Measurements from ENCODE around the gene LHX6. TPM values are rescaled to one million over a fixed set of nuclear protein-coding genes. Genes with fewer than 3 reads are reported as not detected.

Gene LHX6
- total and polyA plus RNA-seq, 9 of the 15 experiments (the other 6 are each of a cell fraction or from before 2014, with no cell fraction given), result 2.8 to 16.3 (median 7.9) TPM

GRCh38 chr9:122192261-122192875, 36.4 kb downstream of the LHX6 start:
- CTCF ChIA-PET (ENCODE audit: low intra/inter-chr PET ratio), result interaction anchor here (1.2 kb wide), 1 partner anchor 93 kb away, joined by 6 read pairs; no protein-coding TSS in a partner anchor
- FAIRE-seq (no peak), ATAC-seq (no peak; the same call in 2 of the 3 replicates), DNase-seq (ENCODE audit: extremely low read depth in 1 of 4, low spot score in 3 of 4) (no peak)
- H3K9me1 ChIP-seq (ENCODE audit: control insufficient read depth, insufficient read depth, low read length), result peaks cover 2% of the 10 kb centered on the region
- H3K36me3 ChIP-seq (ENCODE audit: control insufficient read depth, insufficient read depth, low read length), result no peaks in the 10 kb centered on the region
- no peaks in the 10 kb centered on the region for H3K79me2 ChIP-seq (ENCODE audit: control insufficient read depth, insufficient read depth, low read length)
- no peaks in the 10 kb centered on the region for H3K9me3 ChIP-seq (replicated peaks; ENCODE audit: control insufficient read depth, insufficient read depth, low read depth, low read length)
- H2AFZ ChIP-seq (ENCODE audit: low read depth, low read length), result no peak overlapping the region
- H3K9ac ChIP-seq (ENCODE audit: insufficient read depth in 1 of 2, low read depth in 2 of 2, low read length in 2 of 2), result peak overlapping the region in 1 of 2 experiments; percentile 33; a peak in 1 of 4 replicates
- H3K4me2 ChIP-seq (ENCODE audit: insufficient read depth, low read length), result no peak overlapping the region
- TF ChIP-seq AFF1 (IDR thresholded peaks at IDR 0.05; ENCODE audit: low read depth in 1 of 2, partially characterized antibody in 2 of 2) (no peak), RAD21 (CRISPR knock-in tag; conservative IDR thresholded peaks at IDR 0.05 in 1 of 2, IDR thresholded peaks at IDR 0.05 in 1 of 2) (peak in 1 of 2 experiments; percentile 11; a peak in 1 of 4 replicates), NFIX (CRISPR knock-in tag; IDR thresholded peaks at IDR 0.05; ENCODE audit: low read depth) (no peak), CTCF (IDR thresholded peaks at IDR 0.05 in 2 of 3, conservative IDR thresholded peaks at IDR 0.05 in 1 of 3; ENCODE audit: insufficient read depth in 2 of 3, low read depth in 1 of 3, low read length in 3 of 3) (peak in 1 of 3 experiments; percentile 15; a peak in 1 of 6 replicates), MBD2 (IDR thresholded peaks at IDR 0.05; ENCODE audit: borderline replicate concordance, low read depth) (no peak)
- TF ChIP-seq, protein P1, sequence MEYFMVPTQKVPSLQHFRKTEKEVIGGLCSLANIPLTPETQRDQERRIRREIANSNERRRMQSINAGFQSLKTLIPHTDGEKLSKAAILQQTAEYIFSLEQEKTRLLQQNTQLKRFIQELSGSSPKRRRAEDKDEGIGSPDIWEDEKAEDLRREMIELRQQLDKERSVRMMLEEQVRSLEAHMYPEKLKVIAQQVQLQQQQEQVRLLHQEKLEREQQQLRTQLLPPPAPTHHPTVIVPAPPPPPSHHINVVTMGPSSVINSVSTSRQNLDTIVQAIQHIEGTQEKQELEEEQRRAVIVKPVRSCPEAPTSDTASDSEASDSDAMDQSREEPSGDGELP (CRISPR knock-in tag; IDR thresholded peaks at IDR 0.05; ENCODE audit: borderline replicate concordance), result no peak
- H3K4me3 ChIP-seq, result no peak overlapping the region
- 58% methylated on average over 5 of the region's 5 CpGs for WGBS (ENCODE audit: insufficient coverage, low coverage, missing lambda C conversion rate)
- no peak overlapping the region for H3K27ac ChIP-seq (ENCODE audit: extremely low read depth, low read depth, low read length)
- H3K4me1 ChIP-seq (replicated peaks in 1 of 2; ENCODE audit: control insufficient read depth in 2 of 2, insufficient read depth in 2 of 2, low read length in 2 of 2), result peaks cover 0 to 6% of the 10 kb centered on the region in 2 experiments; a peak in 2 of 5 replicates
- H3K27me3 ChIP-seq (ENCODE audit: control insufficient read depth in 2 of 2, insufficient read depth in 2 of 2, low read length in 2 of 2), result no peaks in the 10 kb centered on the region
- H4K20me1 ChIP-seq (replicated peaks; ENCODE audit: control insufficient read depth, insufficient read depth, low read length), result no peaks in the 10 kb centered on the region
- intact Hi-C loops (cut with micrococcal nuclease), result no loop called here
- POLR2A ChIA-PET, result interaction anchor here (1.0 to 1.1 kb wide), 2 partner anchors 12 to 92 kb away, joined by 3 read pairs; no protein-coding TSS in a partner anchor
- BruUV-seq (replicated peaks), result no TSS peak
- in situ Hi-C loops (cut with MboI), result no loop called here

Measured in K562 (cell line).